Dermis microvascular lymphatic vessel endothelial cell (primary cell): ENCODE data around the gene ADSS1. TPM values are rescaled to one million over a fixed set of nuclear protein-coding genes. Genes with fewer than 3 reads are reported as not detected.
A peak's percentile ranks its signal among the peaks of the same experiment; 100 is the strongest.

ENCODE experiments used
- DNase-seq, 2 donors: peaks; one replicate each; pipeline versions ENCODE4 v3.0.0 to v3.0.0-alpha.2; 2010; ENCODE audit warnings: low read depth in 2 of 2
- total RNA-seq: library from RNA; depleted of rRNA; stranded (reverse); fragments of >200 nt; gene quantifications from 2 replicates; pipeline ENCODE4 v1.2.1, GENCODE V29; 2014

ADSS1 gene
- total RNA-seq, 1 donor from 2014 or later = 0.77 TPM

DNA sequence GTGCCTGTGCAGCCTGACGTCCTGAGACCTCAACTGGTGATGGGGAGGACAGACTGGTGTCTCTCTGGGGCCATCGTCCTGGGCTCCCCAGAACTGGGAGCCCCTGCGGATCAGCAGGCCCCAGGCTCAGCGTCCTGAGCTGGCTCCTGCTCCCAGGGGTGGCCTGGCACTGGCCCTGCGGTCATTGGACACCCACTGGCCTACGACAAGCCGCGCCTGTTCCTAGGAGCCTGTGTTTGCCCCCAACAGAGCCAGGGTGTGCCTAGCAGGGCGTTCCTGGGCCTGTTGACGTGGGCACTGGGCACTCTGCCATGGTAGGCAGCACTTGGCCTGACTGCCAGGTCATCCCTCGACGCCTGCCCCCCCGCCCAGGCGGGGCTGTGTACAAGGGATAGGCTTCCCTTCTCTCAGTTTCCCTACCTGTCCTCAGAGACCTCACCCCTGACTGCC is 8.4 kb downstream of the ADSS1 start:
- peak in 1 of 2 donors; percentile 37 for DNase-seq

DNA sequence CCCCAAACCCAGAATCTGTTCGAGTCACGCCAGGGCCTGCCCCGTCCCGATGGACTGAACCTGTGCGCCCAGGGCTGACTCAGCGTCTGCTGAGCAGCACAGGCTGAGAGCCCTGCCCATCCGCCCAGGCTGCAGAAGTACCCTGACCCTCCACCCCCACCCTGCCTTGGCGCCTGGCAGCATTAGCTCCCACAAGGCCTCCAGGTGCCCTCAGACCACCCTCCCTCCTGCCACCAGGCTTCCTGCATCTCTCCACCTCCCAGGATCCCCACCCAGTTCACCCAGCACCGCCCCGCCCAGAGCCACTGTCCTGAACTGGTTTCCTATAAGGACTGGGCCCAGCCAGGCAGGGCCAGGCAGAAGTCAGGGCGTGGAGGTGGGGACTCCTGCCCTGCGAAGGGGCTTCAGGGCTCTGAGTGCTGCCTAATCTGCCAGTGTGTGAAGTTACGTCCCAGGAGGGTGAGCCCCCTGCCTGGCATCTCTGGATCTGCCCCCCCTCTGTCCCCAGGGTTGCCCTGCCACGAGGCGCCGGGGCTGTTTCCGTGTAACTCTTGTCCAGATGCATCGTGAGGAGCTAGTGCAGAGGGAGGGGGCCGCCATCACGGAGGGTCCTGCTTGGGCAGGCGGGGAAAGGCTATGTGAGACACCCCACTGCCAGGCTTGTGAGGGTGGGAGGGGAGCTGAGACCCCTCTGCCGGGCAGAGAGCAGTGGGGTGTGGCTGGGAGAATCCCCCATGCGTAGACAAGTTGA is 9.1 kb downstream of the ADSS1 start:
- peak in 1 of 2 donors; percentile 11 for DNase-seq

DNA sequence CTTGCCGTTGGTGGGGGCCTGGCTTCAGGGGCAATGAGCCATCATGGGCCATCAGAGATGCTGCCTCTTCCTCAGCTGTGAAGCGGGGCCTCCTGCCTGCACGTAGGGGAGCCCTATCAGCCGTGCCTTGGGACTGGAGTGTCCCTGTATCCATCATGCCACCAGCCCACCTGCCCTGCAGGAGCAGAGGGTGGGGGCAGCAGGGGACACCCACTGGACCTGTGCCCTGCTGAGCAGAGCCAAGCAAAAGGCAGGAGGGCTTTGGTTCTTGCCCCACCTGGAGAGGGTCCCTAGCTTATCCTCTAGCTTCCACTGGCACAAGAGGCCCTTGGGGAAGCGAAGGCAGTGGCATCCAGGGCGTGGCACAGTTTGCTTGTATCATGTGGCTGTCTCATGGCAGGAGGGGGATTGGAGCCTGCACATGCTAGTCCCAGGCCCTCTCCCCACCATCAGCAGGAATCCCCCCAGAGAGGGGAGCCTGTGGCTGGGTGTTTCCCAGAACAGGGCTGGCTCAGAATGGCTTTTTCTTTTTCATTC is 10.1 kb downstream of the ADSS1 start:
- no peak for DNase-seq

DNA sequence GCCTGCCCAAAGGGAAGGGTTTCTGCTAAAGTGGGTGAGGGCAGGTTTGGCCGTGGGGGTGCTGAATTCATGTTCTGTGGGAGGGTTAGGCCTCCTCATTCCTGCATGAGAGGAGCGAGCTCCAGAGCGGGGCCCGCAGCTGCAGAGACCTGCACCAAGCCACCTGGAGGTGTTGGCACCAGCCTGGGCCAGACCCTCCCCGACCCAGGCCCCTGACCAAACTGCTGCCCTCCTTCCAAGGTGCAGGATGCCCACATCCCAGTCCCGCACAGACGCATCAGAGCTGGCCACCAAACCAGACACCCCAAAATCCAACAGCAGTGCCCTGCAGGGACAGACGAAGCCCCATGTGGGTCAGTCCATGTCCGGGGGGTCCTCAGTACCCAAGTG is 10.6 kb downstream of the ADSS1 start:
- DNase-seq = no peak

DNA sequence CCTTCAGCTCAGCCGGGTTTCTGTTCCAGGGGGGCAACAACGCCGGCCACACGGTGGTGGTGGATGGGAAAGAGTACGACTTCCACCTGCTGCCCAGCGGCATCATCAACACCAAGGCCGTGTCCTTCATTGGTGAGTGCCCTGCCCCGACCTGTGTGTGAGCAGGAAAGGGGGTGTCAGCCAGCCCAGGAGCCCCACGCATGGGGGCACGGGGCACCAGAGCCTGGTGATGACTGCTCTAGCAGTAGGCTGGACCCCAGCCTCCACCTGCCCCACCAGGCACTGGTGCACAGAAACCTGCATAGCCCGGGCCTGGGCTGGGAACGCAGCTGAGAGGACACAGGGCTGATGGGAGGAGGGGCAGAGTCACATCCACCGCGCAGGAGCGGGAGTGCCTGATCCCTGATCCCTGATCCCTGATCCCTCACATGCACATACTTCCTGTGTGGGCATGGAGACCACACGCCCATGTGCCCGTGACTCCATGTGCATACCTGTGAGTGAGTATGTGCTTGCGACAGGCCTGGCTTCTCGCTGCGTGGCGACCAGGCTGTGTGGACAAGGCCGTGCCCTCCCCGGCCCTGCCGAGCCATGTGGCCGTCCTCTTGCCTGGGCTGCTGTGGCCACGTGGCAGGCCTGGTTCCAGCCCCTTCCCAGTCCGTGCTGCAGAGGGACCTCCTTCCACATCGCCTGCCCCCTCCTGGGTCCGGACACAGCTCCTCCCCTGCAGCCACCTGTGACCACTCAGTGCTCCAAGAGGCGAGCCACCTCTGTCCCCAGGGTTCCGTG is 11.2 kb downstream of the ADSS1 start:
- peak in 1 of 2 donors; percentile 7 for DNase-seq

DNA sequence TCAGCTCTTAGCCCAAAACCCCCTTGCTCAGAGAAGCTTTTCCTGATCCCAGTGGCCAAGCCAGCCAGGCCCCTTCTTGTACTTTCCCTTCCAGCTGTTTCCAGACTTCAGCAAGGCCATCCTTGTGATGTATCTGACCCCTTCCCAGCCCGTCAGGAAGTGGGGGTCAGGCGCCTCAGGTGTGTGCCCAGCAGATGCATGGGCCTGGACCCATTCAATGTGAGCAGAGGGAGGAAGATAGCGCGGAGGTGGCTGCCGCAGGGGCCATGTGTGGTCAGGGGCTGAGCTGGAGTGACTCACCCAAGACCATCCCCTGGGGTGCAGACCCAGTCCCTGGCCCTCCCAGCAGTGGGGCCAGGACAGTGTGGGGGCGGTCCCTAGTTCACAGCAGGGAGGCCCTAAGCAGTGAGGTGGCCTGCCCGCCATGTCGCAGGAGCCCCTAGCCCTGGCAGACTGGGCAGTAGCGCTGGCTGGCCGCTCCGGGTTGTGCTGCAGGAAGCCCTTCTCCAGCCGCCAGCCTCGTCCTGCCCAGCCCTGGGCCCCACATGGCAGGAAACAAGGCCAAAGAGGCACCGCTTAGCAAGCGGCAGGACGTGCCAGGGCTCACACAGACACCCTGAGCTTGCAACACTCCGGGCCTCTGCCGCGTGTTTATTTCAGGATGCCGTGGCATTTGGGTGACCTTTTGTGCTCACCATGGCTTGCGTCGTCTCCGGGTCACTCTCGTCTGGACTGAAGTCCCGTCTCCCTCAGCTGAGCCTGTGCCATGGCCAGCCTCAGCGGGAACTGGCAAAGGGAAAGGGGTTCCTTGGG is 12.0 kb downstream of the ADSS1 start:
- DNase-seq = peak; percentile 85 to 88

DNA sequence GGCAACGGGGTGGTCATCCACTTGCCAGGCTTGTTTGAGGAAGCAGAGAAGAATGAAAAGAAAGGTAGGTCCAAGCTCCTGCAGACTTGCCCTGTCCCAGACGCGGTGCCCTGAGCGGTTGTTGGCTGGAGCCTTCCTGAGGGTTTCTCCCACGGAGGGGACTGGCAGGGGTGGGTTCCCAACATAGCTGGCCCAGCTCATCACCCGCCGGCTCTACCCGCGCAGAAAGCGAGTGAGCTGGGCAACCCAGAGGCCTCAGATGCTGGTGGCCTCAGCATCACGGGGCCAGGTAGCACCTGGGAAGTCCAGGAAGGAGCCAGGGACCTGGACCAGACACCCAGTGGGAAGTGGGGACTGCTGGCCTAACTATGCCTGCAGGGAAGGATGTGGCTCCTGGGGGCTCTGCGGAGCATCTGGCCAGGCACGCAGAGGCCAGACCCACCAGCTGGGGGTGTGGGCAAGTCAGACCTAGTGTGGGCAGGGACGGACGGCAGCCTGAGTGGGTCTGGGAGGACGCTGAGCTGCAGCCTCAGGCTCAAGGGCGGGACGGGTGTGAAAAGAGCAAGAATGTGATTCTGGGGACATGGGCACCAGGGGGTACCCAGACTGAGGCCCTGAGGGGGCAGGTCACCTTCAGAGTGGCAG is 14.5 kb downstream of the ADSS1 start:
- no peak for DNase-seq

DNA sequence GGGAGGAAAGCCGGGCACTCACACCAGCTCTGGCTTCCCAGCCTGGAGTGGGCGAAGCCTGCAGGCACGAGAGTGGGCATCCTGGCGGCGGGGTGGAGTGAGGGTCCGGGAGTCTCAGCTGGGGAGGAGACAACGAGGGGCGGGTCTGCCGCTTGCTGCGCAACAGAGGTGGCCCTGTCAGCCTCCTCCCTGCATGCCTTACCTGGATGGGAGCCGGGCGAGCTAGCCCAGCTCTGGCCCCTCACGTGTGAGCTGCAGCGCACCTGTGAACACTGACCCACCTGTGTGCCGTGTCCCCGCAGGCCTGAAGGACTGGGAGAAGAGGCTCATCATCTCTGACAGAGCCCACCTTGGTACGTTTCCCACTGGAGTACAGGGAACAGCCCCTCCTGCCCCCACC is 15.0 kb downstream of the ADSS1 start:
- DNase-seq = no peak

DNA sequence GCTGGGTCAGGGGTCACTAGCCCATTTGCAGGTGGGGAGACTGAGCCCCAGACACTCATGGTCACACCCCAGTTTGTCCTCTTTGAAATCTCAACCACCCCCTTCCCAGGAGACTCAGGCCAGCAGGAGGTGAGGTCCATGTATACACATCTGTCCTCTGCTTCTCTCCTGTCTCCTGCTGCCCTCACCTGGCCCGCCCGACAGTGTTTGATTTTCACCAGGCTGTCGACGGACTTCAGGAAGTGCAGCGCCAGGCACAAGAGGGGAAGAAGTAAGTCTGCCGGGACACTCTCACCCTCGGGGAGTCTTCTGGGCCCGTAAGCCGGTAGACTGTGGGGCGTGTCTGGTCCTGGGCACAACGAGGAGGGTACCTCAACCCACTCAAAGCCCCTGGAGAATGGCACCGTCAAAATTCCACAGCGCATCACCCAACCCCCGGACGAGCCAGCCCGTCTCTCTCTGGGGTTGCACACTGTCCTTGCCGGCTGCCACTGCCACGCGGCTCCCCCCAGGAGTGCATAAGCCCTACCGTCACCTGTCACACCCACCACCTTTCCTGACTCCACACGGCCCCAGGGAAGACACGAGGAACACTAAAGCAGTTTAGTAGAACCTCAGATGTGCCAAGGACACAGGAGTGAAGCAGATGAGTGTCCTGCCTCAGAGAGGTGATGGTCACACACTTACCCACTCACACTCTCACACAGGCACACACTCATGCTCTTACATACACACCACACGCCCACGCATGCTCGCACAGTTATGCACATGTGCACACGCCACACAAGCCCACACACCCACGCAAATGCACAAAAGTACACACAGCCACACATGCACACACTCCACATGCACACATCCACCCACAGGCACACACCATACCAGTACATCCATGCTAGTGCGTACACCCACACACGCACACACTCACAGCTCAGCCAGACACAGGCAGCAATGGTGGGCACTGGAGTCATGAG is 15.8 kb downstream of the ADSS1 start:
- DNase-seq = no peak

DNA sequence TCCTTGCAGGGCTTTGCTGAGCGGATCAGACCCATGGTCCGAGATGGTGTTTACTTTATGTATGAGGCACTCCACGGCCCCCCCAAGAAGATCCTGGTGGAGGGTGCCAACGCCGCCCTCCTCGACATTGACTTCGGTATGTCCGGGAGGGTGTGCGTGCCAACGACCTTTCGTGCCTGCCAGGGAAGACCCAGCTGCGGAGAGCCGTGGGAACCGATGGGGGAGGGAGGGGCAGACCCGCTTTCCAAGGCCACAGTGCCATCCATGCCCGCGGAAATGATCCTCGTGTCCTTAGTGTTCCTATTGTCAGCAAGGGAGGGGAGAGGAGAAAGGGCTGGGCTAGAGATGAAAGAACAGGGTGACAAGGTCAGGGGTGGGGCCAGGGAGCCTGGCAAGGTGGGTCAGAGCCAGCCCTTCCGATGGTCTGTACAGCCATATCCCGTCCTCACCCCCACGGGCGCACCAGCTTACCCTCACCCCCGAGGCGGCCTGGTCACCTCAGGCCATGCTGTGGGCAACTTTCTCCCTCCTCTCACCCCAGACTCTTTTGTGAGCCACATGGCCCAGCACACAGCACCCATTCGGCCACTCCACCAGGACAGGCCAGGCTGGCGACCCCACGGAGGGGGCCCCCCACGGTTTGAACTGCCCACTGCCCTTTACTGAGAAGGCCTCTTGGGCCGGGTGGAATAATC is 17.2 kb downstream of the ADSS1 start:
- no peak for DNase-seq

DNA sequence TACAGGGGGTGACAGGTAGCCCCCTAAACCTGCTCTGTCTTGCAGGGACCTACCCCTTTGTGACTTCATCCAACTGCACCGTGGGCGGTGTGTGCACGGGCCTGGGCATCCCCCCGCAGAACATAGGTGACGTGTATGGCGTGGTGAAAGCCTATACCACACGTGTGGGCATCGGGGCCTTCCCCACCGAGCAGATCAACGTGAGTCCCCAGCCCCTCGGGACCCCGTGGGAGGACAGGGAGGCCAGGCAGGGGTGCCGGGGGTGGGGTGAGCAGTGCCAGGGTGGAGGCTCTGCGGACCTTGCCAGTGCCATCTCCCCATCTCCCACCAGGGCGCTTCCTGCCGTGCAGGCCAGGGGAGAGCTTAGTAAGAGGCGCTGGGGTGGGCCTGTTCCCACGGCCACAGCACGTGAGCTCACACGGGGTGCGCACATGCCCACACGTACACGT is 17.8 kb downstream of the ADSS1 start:
- DNase-seq = no peak

DNA sequence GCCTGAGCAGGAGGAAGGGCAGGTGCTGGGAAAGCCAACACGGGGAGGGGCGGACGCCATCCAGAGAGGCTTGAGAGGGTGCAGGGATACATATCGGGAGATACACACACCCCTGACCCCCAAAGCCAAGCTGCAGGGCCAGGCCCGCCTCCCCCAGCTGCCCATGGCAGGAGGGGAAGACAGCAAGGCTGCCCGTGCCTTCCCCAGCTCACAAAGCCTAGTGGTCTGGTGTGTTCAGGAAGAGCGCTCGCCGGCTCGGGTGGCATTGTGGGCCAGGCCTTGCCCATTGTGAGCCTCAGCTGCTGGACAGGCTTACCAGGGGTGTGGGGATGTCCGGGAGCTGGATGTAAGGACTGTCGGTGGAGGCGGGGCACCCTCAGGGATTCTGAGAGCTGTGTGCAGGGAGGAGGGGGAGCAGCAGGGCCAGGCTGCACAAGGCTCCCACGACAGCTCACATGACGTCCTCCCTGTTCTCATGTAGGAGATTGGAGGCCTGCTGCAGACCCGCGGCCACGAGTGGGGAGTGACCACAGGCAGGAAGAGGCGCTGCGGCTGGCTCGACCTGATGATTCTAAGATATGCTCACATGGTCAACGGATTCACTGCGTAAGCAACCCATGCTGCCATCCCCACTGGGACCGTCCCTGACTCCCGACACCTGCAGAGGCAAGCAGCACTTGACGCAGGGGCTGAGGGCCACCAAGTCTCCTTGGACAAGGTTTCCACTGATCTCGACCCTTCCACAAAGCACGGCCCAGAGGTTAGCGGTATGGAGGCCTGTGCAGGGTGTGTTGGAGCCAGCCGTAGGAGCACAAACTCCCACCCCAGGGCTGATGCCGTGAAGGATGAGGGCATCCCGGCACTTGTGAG is 18.8 kb downstream of the ADSS1 start:
- no peak for DNase-seq

DNA sequence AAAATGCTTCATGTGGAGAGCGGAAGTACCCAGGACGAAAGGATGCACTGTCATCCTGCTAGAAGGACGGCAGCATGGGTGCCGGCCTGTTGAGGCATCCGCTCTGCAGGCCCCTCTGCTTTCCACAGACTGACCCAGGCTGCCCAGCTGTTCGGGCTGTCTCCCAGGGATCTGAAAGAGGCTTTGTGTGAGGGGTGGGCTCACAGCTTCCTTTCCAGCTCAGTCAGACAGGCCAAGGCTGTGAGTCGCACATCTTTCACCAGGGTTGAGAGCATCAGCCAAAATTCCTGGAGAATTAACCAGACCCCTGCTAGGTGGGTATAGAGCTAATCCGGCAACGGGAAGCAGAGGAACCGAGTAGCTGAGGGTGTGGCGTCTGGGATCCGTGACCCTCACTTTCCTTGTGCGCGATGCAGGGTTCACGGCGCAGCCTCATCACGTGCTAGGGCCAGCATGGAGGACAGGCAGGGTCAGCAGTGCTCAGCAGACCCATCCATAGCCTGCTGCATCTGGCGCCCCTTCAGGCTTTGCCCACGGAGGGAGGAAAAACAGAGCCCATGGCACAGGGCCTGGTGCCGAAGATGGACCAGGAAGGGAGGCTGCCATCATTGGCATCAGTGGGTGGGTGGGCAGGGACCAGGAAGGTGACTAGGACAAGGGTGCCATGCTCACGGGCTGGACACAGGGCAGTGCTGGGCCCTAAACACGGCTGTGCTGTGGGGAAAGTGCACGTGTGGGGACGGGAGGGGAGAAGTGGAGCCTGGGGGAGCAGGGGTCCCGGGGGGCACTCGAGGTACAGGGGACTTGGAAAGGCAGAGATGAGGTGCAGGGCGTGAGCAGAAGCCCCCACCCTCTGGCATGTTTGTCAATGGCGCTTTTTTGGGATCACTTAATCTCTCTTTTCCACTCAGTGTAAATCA is 19.7 kb downstream of the ADSS1 start:
- DNase-seq = no peak

DNA sequence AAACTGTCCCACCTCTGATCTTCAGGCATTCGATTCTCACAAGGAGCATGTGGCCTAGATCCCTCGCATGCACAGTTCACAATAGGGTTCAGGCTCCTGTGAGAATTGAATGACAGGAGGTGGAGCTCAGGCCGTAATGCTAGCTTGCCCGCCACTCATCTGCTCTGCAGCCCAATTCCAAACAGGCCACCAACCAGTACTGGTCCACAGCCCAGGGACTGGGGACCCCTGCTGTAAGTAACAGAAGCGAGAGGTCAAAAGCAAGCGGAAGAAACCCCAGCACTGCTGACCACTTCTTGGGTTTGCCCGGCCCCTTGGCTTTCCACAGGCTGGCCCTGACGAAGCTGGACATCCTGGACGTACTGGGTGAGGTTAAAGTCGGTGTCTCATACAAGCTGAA is 20.5 kb downstream of the ADSS1 start:
- no peak for DNase-seq

DNA sequence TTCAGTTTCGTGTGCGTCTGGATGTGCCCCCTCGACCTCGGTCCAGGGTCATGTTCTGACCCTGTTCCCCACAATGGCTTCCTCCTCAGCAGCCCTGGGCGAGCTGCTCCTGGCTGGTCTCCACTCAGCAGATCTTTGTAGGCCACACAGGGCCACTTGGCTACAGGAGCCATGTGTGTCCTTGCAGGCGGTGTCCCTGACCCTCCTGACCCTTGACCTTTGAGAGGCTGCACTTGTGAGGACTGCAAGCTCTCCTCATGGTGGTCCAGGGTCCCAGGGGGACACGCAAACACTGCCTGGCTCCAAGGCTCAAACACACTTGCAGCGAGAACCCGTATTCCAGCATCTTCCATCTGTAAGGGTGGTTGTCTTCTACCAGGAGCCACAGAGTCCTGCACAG is 21.4 kb downstream of the ADSS1 start:
- DNase-seq = no peak

DNA sequence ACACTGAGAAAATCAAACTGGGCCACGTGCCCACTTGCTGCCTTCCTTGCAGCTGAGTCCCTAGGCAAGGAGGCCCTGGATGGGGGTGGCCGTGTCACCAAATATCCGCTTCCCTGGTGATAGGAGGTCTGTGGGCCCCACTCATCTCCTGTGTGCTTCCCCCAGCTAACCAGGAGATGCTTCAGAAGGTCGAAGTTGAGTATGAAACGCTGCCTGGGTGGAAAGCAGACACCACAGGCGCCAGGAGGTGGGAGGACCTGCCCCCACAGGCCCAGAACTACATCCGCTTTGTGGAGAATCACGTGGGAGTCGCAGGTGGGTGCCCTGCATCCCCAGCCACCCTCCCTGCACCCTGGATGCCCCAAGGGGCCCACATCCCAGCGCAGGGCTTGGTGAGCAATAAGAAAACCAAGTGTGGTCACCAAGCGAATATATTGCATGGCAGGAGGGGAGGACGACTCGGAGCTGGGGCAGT is 22.1 kb downstream of the ADSS1 start:
- no peak for DNase-seq

DNA sequence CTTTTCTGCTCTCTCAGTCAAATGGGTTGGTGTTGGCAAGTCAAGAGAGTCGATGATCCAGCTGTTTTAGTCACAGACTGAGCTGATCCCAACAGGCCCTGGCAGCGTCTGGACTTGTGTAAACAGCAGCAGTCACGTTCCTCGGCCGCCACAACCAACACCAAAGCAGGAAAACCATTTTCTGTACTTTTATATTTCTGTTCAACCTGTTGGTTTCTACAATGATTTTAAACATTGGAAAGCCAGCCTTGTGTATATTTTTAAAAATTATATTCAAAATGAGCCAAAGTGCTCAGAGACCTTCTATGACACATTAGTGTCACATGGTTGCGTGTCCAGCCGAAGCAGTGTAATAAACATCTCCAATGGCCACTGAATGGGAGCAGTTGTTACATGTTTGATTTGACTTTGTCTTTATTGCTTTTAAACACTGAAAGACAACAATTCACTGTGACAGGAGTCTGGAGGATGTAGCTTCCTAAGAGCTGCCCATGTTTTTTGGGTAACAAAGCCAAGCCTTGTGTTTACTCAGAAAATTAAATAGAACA is 23.0 kb downstream of the ADSS1 start:
- DNase-seq = no peak
